Choroid plexus epithelial cell (primary cell): ENCODE measurements around the gene DLGAP1.

Experiments
- DNase-seq: peaks from one replicate; pipeline ENCODE4 v3.0.0-alpha.2; 2010; ENCODE audit warnings: low read depth
- H3K4me3 ChIP-seq: 2 replicates; pipeline ENCODE4 v1.5.1; 2011; ENCODE audit warnings: low read depth, mild to moderate bottlenecking, control low read depth, low read length, moderate library complexity
- TF ChIP-seq, protein P1 (sequence below): conservative IDR thresholded peaks from 2 replicates; pipeline ENCODE4 v1.5.1; 2011; ENCODE audit warnings: low read depth, mild to moderate bottlenecking, control low read depth, inconsistent platforms, low read length, moderate library complexity

DLGAP1 gene

GRCh38 chr18:3804336-3804735 is 650.8 kb downstream of the DLGAP1 start:
- TF ChIP-seq, protein P1, sequence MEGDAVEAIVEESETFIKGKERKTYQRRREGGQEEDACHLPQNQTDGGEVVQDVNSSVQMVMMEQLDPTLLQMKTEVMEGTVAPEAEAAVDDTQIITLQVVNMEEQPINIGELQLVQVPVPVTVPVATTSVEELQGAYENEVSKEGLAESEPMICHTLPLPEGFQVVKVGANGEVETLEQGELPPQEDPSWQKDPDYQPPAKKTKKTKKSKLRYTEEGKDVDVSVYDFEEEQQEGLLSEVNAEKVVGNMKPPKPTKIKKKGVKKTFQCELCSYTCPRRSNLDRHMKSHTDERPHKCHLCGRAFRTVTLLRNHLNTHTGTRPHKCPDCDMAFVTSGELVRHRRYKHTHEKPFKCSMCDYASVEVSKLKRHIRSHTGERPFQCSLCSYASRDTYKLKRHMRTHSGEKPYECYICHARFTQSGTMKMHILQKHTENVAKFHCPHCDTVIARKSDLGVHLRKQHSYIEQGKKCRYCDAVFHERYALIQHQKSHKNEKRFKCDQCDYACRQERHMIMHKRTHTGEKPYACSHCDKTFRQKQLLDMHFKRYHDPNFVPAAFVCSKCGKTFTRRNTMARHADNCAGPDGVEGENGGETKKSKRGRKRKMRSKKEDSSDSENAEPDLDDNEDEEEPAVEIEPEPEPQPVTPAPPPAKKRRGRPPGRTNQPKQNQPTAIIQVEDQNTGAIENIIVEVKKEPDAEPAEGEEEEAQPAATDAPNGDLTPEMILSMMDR = no peak
- no peak overlapping the region for H3K4me3 ChIP-seq
- DNase-seq = no peak

DNA sequence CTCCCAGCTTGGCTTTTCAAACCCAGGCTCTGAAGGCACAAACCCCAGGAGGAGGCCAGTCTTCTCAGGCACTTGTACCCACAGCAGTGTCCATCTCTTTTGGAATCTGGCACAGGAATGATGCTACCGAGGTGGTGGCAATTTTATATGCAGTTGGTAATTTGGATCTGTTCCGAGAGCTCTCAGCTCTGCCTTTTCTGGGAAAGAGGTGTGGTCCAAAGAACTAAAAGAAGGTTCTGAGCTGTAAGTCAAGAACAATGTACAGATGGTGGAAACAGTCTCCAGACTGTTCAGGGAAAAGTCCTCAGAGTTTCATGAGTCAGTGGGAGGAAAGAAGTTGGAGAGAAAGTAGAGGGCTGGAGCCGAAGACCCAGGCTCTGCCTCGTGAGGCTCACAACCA is 651.8 kb downstream of the DLGAP1 start:
- no peak for DNase-seq
- no peak overlapping the region for H3K4me3 ChIP-seq
- TF ChIP-seq, protein P1 = no peak

- peak; percentile 6 for DNase-seq
- no peak overlapping the region for H3K4me3 ChIP-seq
- TF ChIP-seq, protein P1 = no peak
Measured at GRCh38 chr18:3799515-3799914, 655.6 kb downstream of the DLGAP1 start.

GRCh38 chr18:3798032-3798431 is 657.1 kb downstream of the DLGAP1 start:
- H3K4me3 ChIP-seq = no peak overlapping the region
- DNase-seq = no peak
- TF ChIP-seq, protein P1 = no peak

- TF ChIP-seq, protein P1 = no peak
- no peak overlapping the region for H3K4me3 ChIP-seq
- no peak for DNase-seq
Measured at GRCh38 chr18:3796434-3796833, 658.7 kb downstream of the DLGAP1 start.

DNA sequence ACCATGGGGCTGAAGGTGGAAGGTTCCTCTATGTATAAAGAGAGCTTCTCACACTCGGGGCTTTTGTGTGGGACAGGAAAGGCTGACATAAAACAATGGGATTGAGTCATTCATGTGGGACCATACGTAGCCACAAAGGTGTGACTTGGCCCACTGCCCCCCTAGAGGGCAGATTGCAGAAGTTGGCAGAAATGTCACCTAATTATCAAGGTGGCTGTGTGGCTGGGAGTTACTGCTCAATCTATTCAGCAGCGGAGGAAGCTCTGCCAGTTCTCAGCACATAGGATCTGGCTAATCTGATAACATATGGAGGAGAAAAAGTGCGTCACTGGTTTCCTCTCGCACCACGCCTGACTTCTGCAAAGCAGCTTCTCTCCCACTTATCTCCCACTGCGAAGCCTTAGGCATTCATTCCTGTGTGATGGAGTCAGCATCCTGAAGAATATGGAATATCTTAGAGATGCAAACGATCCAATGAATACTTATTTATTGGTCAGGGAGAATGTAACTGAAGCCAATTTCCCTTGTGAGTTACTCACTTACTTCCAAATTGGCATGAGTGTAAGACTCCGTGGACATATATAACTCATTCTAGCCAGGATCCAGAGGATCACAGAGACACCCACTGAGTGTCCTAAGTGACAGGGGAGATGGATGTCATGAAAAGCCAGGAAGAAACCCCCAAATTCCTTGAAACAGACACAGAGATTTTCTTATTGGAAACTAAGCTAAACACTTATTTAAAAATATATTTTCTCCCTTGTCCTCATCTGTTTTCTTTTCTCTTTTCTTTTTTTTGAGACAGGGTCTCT is 660.4 kb downstream of the DLGAP1 start:
- DNase-seq = peak; percentile 89
- TF ChIP-seq, protein P1 = no peak
- H3K4me3 ChIP-seq = no peak overlapping the region

DNA sequence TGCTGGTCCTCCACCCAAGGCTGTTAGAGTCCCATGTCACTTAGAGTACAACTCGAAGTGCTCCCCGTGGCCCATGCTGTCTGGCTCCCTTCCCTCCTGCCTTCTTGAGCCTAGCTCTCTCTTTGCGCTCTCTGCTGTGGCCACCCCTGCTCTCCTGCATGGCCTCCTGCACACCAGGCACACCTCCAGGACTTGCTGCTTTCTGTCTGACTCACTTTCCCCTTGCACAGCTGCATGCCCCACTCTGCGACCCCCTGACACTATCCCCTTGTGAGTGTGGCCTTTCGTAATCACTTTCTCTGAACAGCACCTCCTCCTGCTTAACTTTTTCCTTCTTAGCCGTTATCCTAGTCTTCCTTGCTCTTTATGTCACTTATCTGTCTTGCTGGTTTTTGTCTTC is 661.6 kb downstream of the DLGAP1 start:
- peak; percentile 64 for DNase-seq
- H3K4me3 ChIP-seq = no peak overlapping the region
- TF ChIP-seq, protein P1 = no peak
